A549 (cell line): Measurements from ENCODE around the gene IGFL3. TPM values are rescaled to one million over a fixed set of nuclear protein-coding genes. Genes with fewer than 3 reads are reported as not detected.

Source experiments
- ATAC-seq, 2 experiments: fragments of 200-7000 bp in 1 of 2; fragments of >200 bp in 1 of 2; cut with Nextera tagmentation in 1 of 2; cut with Tn5 transposase in 1 of 2; 3 replicates each; pipeline versions ENCODE4 v1.8.0 to v1.9.1; 2018 to 2020; ENCODE audit warnings: mild to moderate bottlenecking in 1 of 2, moderate library complexity in 1 of 2
- CTCF ChIA-PET: fragments of 300-600 bp; sonication (Branson Sonifier 250); formaldehyde crosslinking; extraction: SDS; loops from one replicate; lab custom pipeline; 2021; ENCODE audit warnings: antibody characterized with exemption, inconsistent platforms; lab: Yijun Ruan, JAX
- POLR2A ChIA-PET: fragments of 350-600 bp; formaldehyde crosslinking; extraction: SDS; loops from one replicate; lab custom pipeline; 2021; ENCODE audit warnings: antibody characterized with exemption, inconsistent platforms; lab: Yijun Ruan, JAX
- DNase-seq, 2 experiments: peaks; one replicate each; pipeline versions ENCODE4 v3.0.0 to v3.0.0-alpha.2; 2011 to 2016; ENCODE audit warnings: low read depth in 1 of 2, low spot score in 1 of 2
- FAIRE-seq: peaks from 2 replicates; lab custom pipeline; 2011; peaks lifted over from hg19 to GRCh38; lab: Jason Lieb, UNC
- H3K27ac ChIP-seq, 2 experiments: fragments of >200 bp; sonication (Bioruptor Twin); formaldehyde crosslinking; 3 replicates each; pipeline ENCODE4 v1.5.1; 2016 to 2017
- H3K4me1 ChIP-seq: fragments of >200 bp; sonication (Bioruptor Twin); formaldehyde crosslinking; 3 replicates; pipeline ENCODE4 v1.6.1; 2016
- H3K4me2 ChIP-seq: fragments of >200 bp; sonication (Bioruptor Twin); formaldehyde crosslinking; 3 replicates; pipeline ENCODE4 v1.6.1; 2016
- H3K4me3 ChIP-seq: fragments of >200 bp; sonication (Bioruptor Twin); formaldehyde crosslinking; 3 replicates; pipeline ENCODE4 v1.5.1; 2016
- H3K9me3 ChIP-seq: fragments of >200 bp; sonication (Bioruptor Twin); formaldehyde crosslinking; 3 replicates; pipeline ENCODE4 v1.6.1; 2016
- BHLHE40 ChIP-seq: IDR thresholded peaks from 2 replicates; pipeline ENCODE4 v1.6.1; 2012; ENCODE audit warnings: low read depth, low read length, inconsistent platforms
- CBX2 ChIP-seq: fragments of 200-600 bp; sonication (generic); IDR thresholded peaks from 2 replicates; pipeline ENCODE4 v1.6.1; 2016; ENCODE audit warnings: low read depth, mild to moderate bottlenecking, borderline replicate concordance
- CTCF ChIP-seq: fragments of >200 bp; sonication (Bioruptor Twin); formaldehyde crosslinking; IDR thresholded peaks from 3 replicates; pipeline ENCODE4 v1.5.1; 2016
- EHF ChIP-seq: fragments of 250-450 bp; sonication (Bioruptor Pico); IDR thresholded peaks from 2 replicates; pipeline ENCODE4 v1.5.0; 2020; ENCODE audit warnings: mild to moderate bottlenecking
- EHMT2 ChIP-seq: fragments of 200-600 bp; sonication (generic); IDR thresholded peaks from 2 replicates; pipeline ENCODE4 v1.6.1; 2016; ENCODE audit warnings: antibody characterized with exemption, low read depth, mild to moderate bottlenecking, moderate library complexity
- ESRRA ChIP-seq: fragments of 150-350 bp; IDR thresholded peaks from 2 replicates; pipeline ENCODE4 v1.6.1; 2014; ENCODE audit warnings: mild to moderate bottlenecking, low read length, borderline replicate concordance
- FOXS1 ChIP-seq: fragments of 250-450 bp; sonication (Bioruptor Pico); IDR thresholded peaks from 2 replicates; pipeline ENCODE4 v1.5.0; 2020; ENCODE audit warnings: mild to moderate bottlenecking, moderate library complexity
- HDAC2 ChIP-seq: fragments of 200-600 bp; sonication (generic); IDR thresholded peaks from 2 replicates; pipeline ENCODE4 v1.6.1; 2016
- HOXB13 ChIP-seq: fragments of 250-450 bp; sonication (Bioruptor Pico); IDR thresholded peaks from 2 replicates; pipeline ENCODE4 v1.5.0; 2020; ENCODE audit warnings: low read depth, mild to moderate bottlenecking, moderate library complexity
- JUN ChIP-seq, 2 experiments: fragments of >200 bp; sonication (Bioruptor Twin); formaldehyde crosslinking; IDR thresholded peaks; 2 replicates in 1 of 2; 3 replicates in 1 of 2; pipeline ENCODE4 v1.6.1; 2016 to 2017
- JUNB ChIP-seq: fragments of >200 bp; sonication (Bioruptor Twin); formaldehyde crosslinking; IDR thresholded peaks from 2 replicates; pipeline ENCODE4 v1.6.1; 2016
- KDM5A ChIP-seq: fragments of 200-600 bp; sonication (generic); IDR thresholded peaks from 2 replicates; pipeline ENCODE4 v1.6.1; 2016; ENCODE audit warnings: antibody characterized with exemption, mild to moderate bottlenecking
- NR3C1 ChIP-seq: fragments of >200 bp; sonication (Bioruptor Twin); formaldehyde crosslinking; IDR thresholded peaks from 3 replicates; pipeline ENCODE4 v1.6.1; 2017
- RAD21 ChIP-seq, 2 experiments: fragments of >200 bp in 1 of 2; sonication (Bioruptor Twin) in 1 of 2; formaldehyde crosslinking in 1 of 2; IDR thresholded peaks in 1 of 2; conservative IDR thresholded peaks in 1 of 2; 2 replicates in 1 of 2; 3 replicates in 1 of 2; pipeline ENCODE4 v1.6.1; 2012 to 2018; ENCODE audit warnings: inconsistent platforms in 1 of 2
- RARB ChIP-seq: fragments of 250-450 bp; sonication (Bioruptor Pico); IDR thresholded peaks from 2 replicates; pipeline ENCODE4 v1.8.0; 2021; ENCODE audit warnings: mild to moderate bottlenecking, moderate library complexity
- RCOR1 ChIP-seq: fragments of 150-350 bp; IDR thresholded peaks from 2 replicates; pipeline ENCODE4 v1.6.1; 2014; ENCODE audit warnings: antibody characterized with exemption, low read length, low read depth
- SMC3 ChIP-seq: fragments of >200 bp; sonication (Bioruptor Twin); formaldehyde crosslinking; IDR thresholded peaks from 3 replicates; pipeline ENCODE4 v1.6.1; 2018; ENCODE audit warnings: inconsistent platforms
- ZSCAN20 ChIP-seq: fragments of 250-450 bp; sonication (Bioruptor Pico); IDR thresholded peaks from 2 replicates; pipeline ENCODE4 v1.8.0; 2022; ENCODE audit warnings: mild to moderate bottlenecking, moderate library complexity
- WGBS: methylation state at CpG from one replicate; pipeline ENCODE4 v1.1.6; 2017; ENCODE audit errors: missing lambda C conversion rate; 5-methylcytosine and 5-hydroxymethylcytosine counted together
- polyA plus RNA-seq, 4 experiments: library from polyadenylated mRNA; depleted of rRNA in 3 of 4; stranded (reverse); fragments of >200 nt; fragmentation: RNase III in 1 of 4; extraction: RNeasy Plus Mini Kit Qiagen cat#74134 plus additional on column Dnase treatment in 1 of 4; gene quantifications; 2 replicates in 3 of 4; 3 replicates in 1 of 4; pipeline ENCODE4 v1.2.3, GENCODE V29; 2011 to 2017
- TF ChIP-seq, protein P1 (sequence below): IDR thresholded peaks from 2 replicates; pipeline ENCODE4 v1.6.1; 2012
- TF ChIP-seq, protein P2 (sequence below): fragments of >200 bp; sonication (Bioruptor Twin); formaldehyde crosslinking; IDR thresholded peaks from 3 replicates; pipeline ENCODE4 v1.6.1; 2016

IGFL3 gene
- polyA plus RNA-seq, 2 of the 4 experiments (the other 2 are of a cell fraction), result 1.1 TPM; not detected in 1

DNA sequence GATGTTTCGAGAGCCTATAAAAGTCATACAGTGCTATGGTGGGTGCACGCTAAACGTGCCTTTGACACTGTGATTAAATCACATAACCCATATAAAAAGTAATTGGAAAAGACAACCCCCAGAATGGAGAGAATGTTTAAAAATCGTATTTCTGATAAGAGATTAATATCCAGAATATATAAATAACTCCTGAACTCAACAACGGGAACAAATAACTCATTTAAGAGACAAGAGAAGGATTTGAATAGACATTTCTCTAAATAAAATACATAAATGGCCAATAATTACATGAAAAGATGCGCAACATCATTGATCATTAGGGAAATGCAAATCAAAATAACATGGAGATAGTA is 46.7 kb downstream of the IGFL3 start:
- POLR2A ChIA-PET, result interaction anchor here (0.5 to 2.3 kb wide), 9 partner anchors 10 to 187 kb away, joined by 3 to 16 read pairs (median 4); no protein-coding TSS in a partner anchor
- Histone ChIP-seq H3K9me3 (peaks cover 2% of the 10 kb centered on the region; the same call in 1 of the 3 replicates), H3K4me1 (peaks cover 50% of the 10 kb centered on the region), H3K4me3 (no peak overlapping the region; the same call in 1 of the 3 replicates), H3K4me2 (peak overlapping the region; percentile 90), H3K27ac (no peak overlapping the region)
- CTCF ChIA-PET, result interaction anchor here (0.6 to 19.9 kb wide), 117 partner anchors 11 to 472 kb away, joined by 3 to 1009 read pairs (median 4); partner anchors contain the start of genes CCDC61, FOXA3, HIF3A and IGFL3
- ATAC-seq (no peak), FAIRE-seq (peak; percentile 81), DNase-seq (no peak)
- TF ChIP-seq HOXB13 (CRISPR knock-in tag) (no peak), JUNB (0 out of 2 replicates have a peak, but pooled peaks have one; percentile 2), EHF (CRISPR knock-in tag) (no peak), EHMT2 (no peak), RAD21 (conservative IDR thresholded peaks at IDR 0.05 in 1 of 2, IDR thresholded peaks at IDR 0.05 in 1 of 2) (peak in 1 of 2 experiments; percentile 9; a peak in 1 of 5 replicates)
- WGBS, result 10% methylated on average over 6 of the region's 6 CpGs

DNA sequence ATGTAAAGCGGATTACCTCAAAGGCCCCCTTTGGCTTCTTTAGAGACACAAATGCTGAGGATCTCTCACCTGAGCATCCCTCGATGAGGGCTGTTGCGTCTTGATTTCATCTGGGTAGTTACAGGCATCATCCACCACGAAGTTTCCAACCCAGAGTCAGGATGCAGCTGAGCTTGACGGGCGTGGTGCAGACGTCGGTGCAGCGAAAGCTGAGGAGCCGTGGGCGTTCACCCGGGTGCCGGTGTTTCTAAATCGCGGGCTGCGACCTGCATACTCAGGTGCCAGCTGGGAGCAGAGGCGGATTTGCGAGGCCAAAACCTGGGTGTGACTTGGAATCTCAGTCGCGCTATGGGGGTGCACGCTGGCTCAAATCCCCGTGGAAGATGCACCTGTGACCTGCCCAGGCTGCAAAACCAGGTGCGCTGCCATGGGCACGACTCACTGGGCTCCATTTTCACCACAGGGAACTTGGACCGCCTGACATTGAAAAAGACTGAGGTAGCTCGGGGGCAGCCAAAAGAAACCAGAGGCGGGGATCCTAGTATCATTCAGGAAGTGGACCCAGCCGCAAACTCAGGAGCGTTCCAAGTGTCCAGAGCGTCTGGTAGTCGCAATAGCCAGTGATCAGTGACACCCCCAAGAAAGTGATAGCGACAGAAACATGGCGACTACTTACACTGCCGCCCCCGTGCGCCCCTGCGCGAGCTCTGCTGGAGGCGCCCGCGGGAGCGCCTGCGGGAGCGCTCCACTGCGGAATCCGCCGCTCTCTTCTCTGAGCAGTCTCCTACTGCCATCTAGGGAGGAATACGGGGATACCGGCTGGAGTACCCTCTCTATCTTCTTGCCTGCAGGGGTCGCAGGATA is 47.3 kb downstream of the IGFL3 start:
- TF ChIP-seq RARB (CRISPR knock-in tag) (no peak), BHLHE40 (no peak), CTCF (peak; percentile 100), ESRRA (no peak), RAD21 (conservative IDR thresholded peaks at IDR 0.05 in 1 of 2, IDR thresholded peaks at IDR 0.05 in 1 of 2) (peak; percentile 99 to 100), HDAC2 (no peak), FOXS1 (CRISPR knock-in tag) (no peak), RCOR1 (no peak), JUNB (0 out of 2 replicates have a peak, but pooled peaks have one; percentile 7), KDM5A (no peak), ZSCAN20 (CRISPR knock-in tag) (no peak), HOXB13 (CRISPR knock-in tag) (no peak), NR3C1 (no peak), JUN (IDR thresholded peaks at IDR 0.05) (peak in 1 of 2 experiments; percentile 42; a peak in 1 of 5 replicates), CBX2 (no peak), SMC3 (peak; percentile 100), EHMT2 (no peak)
- TF ChIP-seq, protein P1, sequence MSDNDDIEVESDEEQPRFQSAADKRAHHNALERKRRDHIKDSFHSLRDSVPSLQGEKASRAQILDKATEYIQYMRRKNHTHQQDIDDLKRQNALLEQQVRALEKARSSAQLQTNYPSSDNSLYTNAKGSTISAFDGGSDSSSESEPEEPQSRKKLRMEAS, result peak; percentile 59
- TF ChIP-seq, protein P2, sequence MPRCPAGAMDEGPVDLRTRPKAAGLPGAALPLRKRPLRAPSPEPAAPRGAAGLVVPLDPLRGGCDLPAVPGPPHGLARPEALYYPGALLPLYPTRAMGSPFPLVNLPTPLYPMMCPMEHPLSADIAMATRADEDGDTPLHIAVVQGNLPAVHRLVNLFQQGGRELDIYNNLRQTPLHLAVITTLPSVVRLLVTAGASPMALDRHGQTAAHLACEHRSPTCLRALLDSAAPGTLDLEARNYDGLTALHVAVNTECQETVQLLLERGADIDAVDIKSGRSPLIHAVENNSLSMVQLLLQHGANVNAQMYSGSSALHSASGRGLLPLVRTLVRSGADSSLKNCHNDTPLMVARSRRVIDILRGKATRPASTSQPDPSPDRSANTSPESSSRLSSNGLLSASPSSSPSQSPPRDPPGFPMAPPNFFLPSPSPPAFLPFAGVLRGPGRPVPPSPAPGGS, result 0 out of 3 replicates have a peak, but pooled peaks have one; percentile 15
- CTCF ChIA-PET, result interaction anchor here (0.6 to 19.9 kb wide), 100 partner anchors 12 to 719 kb away, joined by 3 to 1009 read pairs (median 4); partner anchors contain the start of genes CCDC61, FOXA3, IGFL3 and IGFL4
- POLR2A ChIA-PET, result interaction anchor here (0.5 to 2.3 kb wide), 13 partner anchors 9 to 397 kb away, joined by 3 to 16 read pairs (median 4); no protein-coding TSS in a partner anchor
- peak; percentile 97 for FAIRE-seq
- Histone ChIP-seq H3K27ac (peak overlapping the region; percentile 72 to 86), H3K9me3 (peaks cover 2% of the 10 kb centered on the region; the same call in 1 of the 3 replicates), H3K4me1 (peaks cover 45% of the 10 kb centered on the region), H3K4me2 (peak overlapping the region; percentile 90), H3K4me3 (peak overlapping the region; percentile 59)
- 5% methylated on average over 41 of the region's 50 CpGs for WGBS
- DNase-seq, result peak; percentile 90 to 95
- peak; percentile 94 to 95 for ATAC-seq
